CD4-positive, alpha-beta memory T cell (primary cell): ENCODE measurements around the gene PRR3. TPM values are rescaled to one million over a fixed set of nuclear protein-coding genes. Genes with fewer than 3 reads are reported as not detected.

ENCODE experiments used
- CTCF ChIA-PET: fragments of 350-600 bp; sonication (Branson Sonifier 250); formaldehyde crosslinking; loops from one replicate; lab custom pipeline; 2021; ENCODE audit warnings: inconsistent platforms; ENCODE audit not compliant: partially characterized antibody; lab: Charles Lee
- POLR2A ChIA-PET: fragments of 350-600 bp; sonication (Branson Sonifier 250); formaldehyde crosslinking; loops from one replicate; lab custom pipeline; 2021; ENCODE audit not compliant: partially characterized antibody; lab: Charles Lee
- DNase-seq, 5 donors: peaks; one replicate each; pipeline versions ENCODE4 v3.0.0 to v3.0.0-alpha.2; 2020 to 2022; ENCODE audit warnings: mixed read lengths in 1 of 5
- H3K27ac ChIP-seq: one replicate; pipeline ENCODE4 v1.7.0; 2013; ENCODE audit warnings: low read depth, low read length
- H3K27me3 ChIP-seq: 2 replicates; pipeline ENCODE4 v1.7.0; 2013; ENCODE audit warnings: mild to moderate bottlenecking, low read length, moderate library complexity; ENCODE audit not compliant: insufficient read depth
- H3K36me3 ChIP-seq: 2 replicates; pipeline ENCODE4 v1.7.0; 2013; ENCODE audit warnings: mild to moderate bottlenecking, low read length, moderate library complexity; ENCODE audit not compliant: insufficient read depth
- H3K4me1 ChIP-seq: 2 replicates; pipeline ENCODE4 v1.7.0; 2013; ENCODE audit warnings: mild to moderate bottlenecking, low read length, moderate library complexity; ENCODE audit not compliant: insufficient read depth
- H3K4me3 ChIP-seq, 2 donors: one replicate each; pipeline ENCODE4 v1.7.0; 2013; ENCODE audit warnings: low read length in 2 of 2, mild to moderate bottlenecking in 1 of 2
- H3K9me3 ChIP-seq, 2 donors: one replicate each; pipeline ENCODE4 v1.7.0; 2013; ENCODE audit warnings: low read length in 2 of 2, control low read depth in 1 of 2; ENCODE audit not compliant: control insufficient read depth in 1 of 2
- H3K27ac Mint-ChIP-seq, 7 donors: one replicate each; pipeline ENCODE4 v1.8.0; 2020 to 2021; ENCODE audit warnings: mixed read lengths in 7 of 7, mild to moderate bottlenecking in 6 of 7, inconsistent platforms in 3 of 7, moderate library complexity in 3 of 7
- H3K27me3 Mint-ChIP-seq, 2 donors: one replicate each; pipeline ENCODE4 v1.8.0; 2020 to 2021; ENCODE audit warnings: mixed read lengths in 2 of 2
- H3K36me3 Mint-ChIP-seq, 2 donors: one replicate each; pipeline ENCODE4 v1.8.0; 2020 to 2021; ENCODE audit warnings: mixed read lengths in 2 of 2, inconsistent platforms in 1 of 2, mild to moderate bottlenecking in 1 of 2
- H3K4me1 Mint-ChIP-seq, 4 donors: one replicate each; pipeline ENCODE4 v1.8.0; 2020 to 2021; ENCODE audit warnings: mixed read lengths in 4 of 4, mild to moderate bottlenecking in 1 of 4
- H3K4me3 Mint-ChIP-seq, 8 donors: one replicate each; pipeline ENCODE4 v1.8.0; 2020 to 2021; ENCODE audit warnings: mixed read lengths in 8 of 8, mild to moderate bottlenecking in 7 of 8, moderate library complexity in 6 of 8, inconsistent platforms in 3 of 8
- H3K9me3 Mint-ChIP-seq, 8 donors: one replicate each; pipeline ENCODE4 v1.8.0; 2020 to 2021; ENCODE audit warnings: mixed read lengths in 8 of 8, mild to moderate bottlenecking in 5 of 8, inconsistent platforms in 3 of 8, moderate library complexity in 1 of 8
- intact Hi-C: fragments of 100-400 bp; cut with micrococcal nuclease; formaldehyde crosslinking; loops from one replicate; pipeline ENCODE4 v1.15.1; 2023
- polyA plus RNA-seq, 2 donors: library from polyadenylated mRNA; unstranded; fragments of 300-500 nt; fragmentation: Illumina TruSeq; gene quantifications; one replicate each; pipeline ENCODE4 v1.2.3, GENCODE V29; 2021
- total RNA-seq, 2 experiments: library from RNA; stranded (reverse); gene quantifications; one replicate each; pipeline ENCODE4 v1.2.3, GENCODE V29; 2021

Gene PRR3
- total RNA-seq (10 to 100 TPM; 26.4 to 29.1 TPM), polyA plus RNA-seq (1 to 10 TPM; 4.3 to 8.5 TPM)

- H3K4me1 ChIP-seq = peaks cover 30% of the 10 kb centered on the region
- peak within 1 kb of the TSS; percentile 96 for H3K27ac ChIP-seq
- H3K4me1 Mint-ChIP-seq = peaks cover 28 to 65% (median 37%) of the 10 kb centered on the region in 4 donors
- ChIA-PET CTCF (interaction anchor here (0.6 to 21.7 kb wide), 9 partner anchors 13 to 174 kb away, joined by 3 to 416 read pairs (median 4); partner anchors contain the start of gene ABCF1), POLR2A (interaction anchor here (0.6 to 8.6 kb wide), 20 partner anchors 10 to 344 kb away, joined by 3 to 133 read pairs (median 8); partner anchors contain the start of genes ABCF1, DDR1, MDC1 and MRPS18B)
- H3K4me3 Mint-ChIP-seq = peak within 1 kb of the TSS; percentile 97 to 100 (median 99)
- H3K36me3 ChIP-seq = peaks cover 30% of the 10 kb centered on the region
- H3K4me3 ChIP-seq = peak within 1 kb of the TSS; percentile 79 to 99
- H3K27me3 Mint-ChIP-seq = peaks cover 0 to 1% of the 10 kb centered on the region in 2 donors
- no peaks in the 10 kb centered on the region for H3K9me3 ChIP-seq
- intact Hi-C loops = loop anchor here (1.0 to 10.0 kb wide), 10 partner anchors 14 to 348 kb away; partner anchors contain the start of genes ABCF1, DHX16, GTF2H4 and HLA-E
- peak in 4 of 5 donors; percentile 94 to 96 (median 94) for DNase-seq
- H3K36me3 Mint-ChIP-seq = peaks cover 14 to 52% of the 10 kb centered on the region in 2 donors
- peaks cover 0 to 4% (median 0%) of the 10 kb centered on the region in 8 donors for H3K9me3 Mint-ChIP-seq
- no peaks in the 10 kb centered on the region for H3K27me3 ChIP-seq
- peak within 1 kb of the TSS; percentile 97 to 100 (median 100) for H3K27ac Mint-ChIP-seq
These were observed at the start of gene PRR3 for GRCh38 chr6:30556906-30557682. TSS of gene PRR3 (plus strand) at chr6:30557295. CDS start at chr6:30557345, 50 bp downstream.

GRCh38 chr6:30507849-30508827 lies 49.0 kb upstream of the PRR3 start:
- no peaks in the 10 kb centered on the region for H3K27me3 Mint-ChIP-seq
- ChIA-PET POLR2A (interaction anchor here (0.8 to 21.2 kb wide), 12 partner anchors 8 to 233 kb away, joined by 3 to 743 read pairs (median 11); partner anchors contain the start of genes GNL1, HLA-E and PRR3), CTCF (interaction anchor here (1.3 to 5.1 kb wide), 6 partner anchors 15 to 34 kb away, joined by 3 to 54 read pairs (median 8); no protein-coding TSS in a partner anchor)
- Histone ChIP-seq H3K4me3 (peak overlapping the region; percentile 1 to 26), H3K27me3 (no peaks in the 10 kb centered on the region), H3K36me3 (no peaks in the 10 kb centered on the region), H3K27ac (peak overlapping the region; percentile 32), H3K9me3 (no peaks in the 10 kb centered on the region), H3K4me1 (peaks cover 69% of the 10 kb centered on the region)
- peak overlapping the region; percentile 79 to 96 (median 90) for H3K27ac Mint-ChIP-seq
- H3K4me1 Mint-ChIP-seq = peaks cover 37 to 70% (median 50%) of the 10 kb centered on the region in 4 donors
- no peaks in the 10 kb centered on the region for H3K9me3 Mint-ChIP-seq
- peaks cover 0 to 2% of the 10 kb centered on the region in 2 donors for H3K36me3 Mint-ChIP-seq
- no peak for DNase-seq
- H3K4me3 Mint-ChIP-seq = peak overlapping the region in 7 of 8 donors; percentile 66 to 86 (median 81)
- intact Hi-C loops = loop anchor here (2.0 kb wide), 1 partner anchor 25 kb away; no protein-coding TSS in a partner anchor

- Histone ChIP-seq H3K4me1 (peaks cover 77% of the 10 kb centered on the region), H3K9me3 (no peaks in the 10 kb centered on the region), H3K27me3 (no peaks in the 10 kb centered on the region), H3K36me3 (no peaks in the 10 kb centered on the region), H3K27ac (peak overlapping the region; percentile 32), H3K4me3 (peak overlapping the region; percentile 1 to 26)
- DNase-seq = peak; percentile 72 to 85 (median 82)
- Mint-ChIP-seq H3K4me1 (peaks cover 38 to 73% (median 52%) of the 10 kb centered on the region in 4 donors), H3K36me3 (peaks cover 0 to 2% of the 10 kb centered on the region in 2 donors), H3K27ac (peak overlapping the region; percentile 78 to 96 (median 89)), H3K4me3 (peak overlapping the region; percentile 66 to 86 (median 80)), H3K9me3 (no peaks in the 10 kb centered on the region), H3K27me3 (no peaks in the 10 kb centered on the region)
- intact Hi-C loops = loop anchor here (1.0 to 2.0 kb wide), 2 partner anchors 19 to 24 kb away; no protein-coding TSS in a partner anchor
- ChIA-PET POLR2A (interaction anchor here (0.7 to 21.2 kb wide), 13 partner anchors 9 to 222 kb away, joined by 3 to 743 read pairs (median 10); partner anchors contain the start of genes ABCF1, GNL1, HLA-E and PRR3), CTCF (interaction anchor here (1.1 to 5.1 kb wide), 8 partner anchors 16 to 56 kb away, joined by 3 to 54 read pairs (median 6); no protein-coding TSS in a partner anchor)
These were observed 48.0 kb upstream of the PRR3 start for GRCh38 chr6:30508890-30509736.

- intact Hi-C loops = no loop called here
- peak overlapping the region in 5 of 7 donors; percentile 29 to 64 (median 56) for H3K27ac Mint-ChIP-seq
- no peak overlapping the region for H3K4me3 ChIP-seq
- H3K27me3 ChIP-seq = no peaks in the 10 kb centered on the region
- no peaks in the 10 kb centered on the region for H3K9me3 Mint-ChIP-seq
- no peak overlapping the region for H3K27ac ChIP-seq
- peaks cover 48 to 88% (median 65%) of the 10 kb centered on the region in 4 donors for H3K4me1 Mint-ChIP-seq
- peak overlapping the region in 3 of 8 donors; percentile 3 to 52 (median 41) for H3K4me3 Mint-ChIP-seq
- no peaks in the 10 kb centered on the region for H3K9me3 ChIP-seq
- no peak for DNase-seq
- peaks cover 89% of the 10 kb centered on the region for H3K4me1 ChIP-seq
- H3K36me3 ChIP-seq = no peaks in the 10 kb centered on the region
- H3K27me3 Mint-ChIP-seq = no peaks in the 10 kb centered on the region
- ChIA-PET CTCF (interaction anchor here (0.8 to 5.1 kb wide), 7 partner anchors 17 to 44 kb away, joined by 3 to 54 read pairs (median 7); no protein-coding TSS in a partner anchor), POLR2A (interaction anchor here (0.6 to 21.2 kb wide), 8 partner anchors 10 to 283 kb away, joined by 3 to 743 read pairs (median 18); partner anchors contain the start of gene HLA-E)
- peaks cover 0 to 2% of the 10 kb centered on the region in 2 donors for H3K36me3 Mint-ChIP-seq
These were observed 46.5 kb upstream of the PRR3 start for GRCh38 chr6:30510419-30511168.

- Histone ChIP-seq H3K27me3 (no peaks in the 10 kb centered on the region), H3K4me1 (peaks cover 85% of the 10 kb centered on the region), H3K27ac (no peak overlapping the region), H3K36me3 (no peaks in the 10 kb centered on the region), H3K9me3 (no peaks in the 10 kb centered on the region), H3K4me3 (no peak overlapping the region)
- H3K27ac Mint-ChIP-seq = peak overlapping the region; percentile 3 to 80 (median 63)
- ChIA-PET POLR2A (interaction anchor here (1.0 to 21.2 kb wide), 7 partner anchors 10 to 103 kb away, joined by 3 to 743 read pairs (median 20); partner anchors contain the start of gene HLA-E), CTCF (interaction anchor here (0.8 to 5.1 kb wide), 7 partner anchors 17 to 168 kb away, joined by 3 to 54 read pairs (median 4); no protein-coding TSS in a partner anchor)
- no peaks in the 10 kb centered on the region for H3K9me3 Mint-ChIP-seq
- peak overlapping the region in 3 of 8 donors; percentile 3 to 52 (median 42) for H3K4me3 Mint-ChIP-seq
- peaks cover 49 to 87% (median 64%) of the 10 kb centered on the region in 4 donors for H3K4me1 Mint-ChIP-seq
- H3K27me3 Mint-ChIP-seq = no peaks in the 10 kb centered on the region
- DNase-seq = no peak
- intact Hi-C loops = no loop called here
- peaks cover 0 to 2% of the 10 kb centered on the region in 2 donors for H3K36me3 Mint-ChIP-seq
These were observed 45.9 kb upstream of the PRR3 start for GRCh38 chr6:30511169-30511546.
